Measurements from ENCODE around the gene CCR6. TPM values are rescaled to one million over a fixed set of nuclear protein-coding genes. Genes with fewer than 3 reads are reported as not detected.

Gene CCR6
- total and polyA plus RNA-seq, 2 of the 8 experiments (the other 6 are each of a cell fraction or from before 2014, with no cell fraction given), result 0.06 TPM; not detected in 1

DNA sequence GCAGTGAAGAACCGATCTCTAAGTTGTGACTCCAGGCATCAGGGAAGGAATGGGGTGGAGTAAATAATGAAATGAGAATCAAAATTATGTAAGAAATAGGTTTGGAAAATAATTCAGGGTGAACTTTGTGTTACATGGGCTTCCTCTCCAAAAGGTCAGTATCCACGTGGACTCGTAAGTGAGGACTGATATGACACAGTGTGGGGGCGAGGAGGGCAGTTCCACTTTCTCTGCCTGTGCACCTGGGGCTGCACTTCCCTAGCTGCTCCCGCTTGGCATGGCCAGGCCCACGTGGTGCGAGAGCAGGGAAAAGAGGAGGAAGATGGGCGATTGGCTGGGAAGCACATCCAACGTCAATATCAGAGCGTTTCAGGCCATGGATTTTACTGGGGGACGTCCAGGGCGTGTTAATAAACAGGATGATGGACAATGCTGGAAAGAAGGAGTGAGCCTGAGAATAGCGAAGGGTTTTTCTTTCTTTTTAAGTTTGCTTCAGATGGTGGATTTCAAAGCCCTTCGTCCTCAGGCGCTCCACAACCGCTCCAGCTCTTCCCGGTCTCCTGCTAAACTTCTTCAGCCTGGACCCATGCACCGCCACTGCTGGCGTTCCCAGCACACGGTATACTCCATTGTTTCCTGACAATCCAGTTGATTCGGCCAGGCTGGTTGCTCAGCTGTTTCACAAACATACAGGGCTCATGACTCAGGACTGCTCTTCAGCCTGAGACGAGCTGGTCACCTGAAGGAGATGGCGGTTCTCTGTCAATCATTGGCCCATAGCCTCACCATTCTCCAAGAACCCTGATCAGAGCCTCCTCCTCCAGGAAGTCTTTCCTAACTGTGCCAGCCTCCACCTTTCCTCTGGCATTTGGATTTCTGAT lies 11.8 kb downstream of the CCR6 start (continued):
- TF ChIP-seq GABPA (IDR thresholded peaks at IDR 0.05; ENCODE audit: borderline replicate concordance, insufficient read depth, low read length) (no peak), SIN3A (conservative IDR thresholded peaks at IDR 0.05 in 1 of 2, IDR thresholded peaks at IDR 0.05 in 1 of 2; ENCODE audit: low read depth in 1 of 2, low read length in 2 of 2) (no peak), EZH2 (IDR thresholded peaks at IDR 0.05; ENCODE audit: low read depth, low read length, severe bottlenecking) (no peak), SUZ12 (IDR thresholded peaks at IDR 0.05; ENCODE audit: low read length) (no peak), GTF2F1 (IDR thresholded peaks at IDR 0.05; ENCODE audit: borderline replicate concordance, low read depth, low read length) (no peak), HDAC2 (IDR thresholded peaks at IDR 0.05; ENCODE audit: borderline replicate concordance in 1 of 2, low read depth in 2 of 2, low read length in 2 of 2) (no peak), KDM1A (IDR thresholded peaks at IDR 0.05; ENCODE audit: borderline replicate concordance, low read length) (no peak)
- TF ChIP-seq, protein P1, sequence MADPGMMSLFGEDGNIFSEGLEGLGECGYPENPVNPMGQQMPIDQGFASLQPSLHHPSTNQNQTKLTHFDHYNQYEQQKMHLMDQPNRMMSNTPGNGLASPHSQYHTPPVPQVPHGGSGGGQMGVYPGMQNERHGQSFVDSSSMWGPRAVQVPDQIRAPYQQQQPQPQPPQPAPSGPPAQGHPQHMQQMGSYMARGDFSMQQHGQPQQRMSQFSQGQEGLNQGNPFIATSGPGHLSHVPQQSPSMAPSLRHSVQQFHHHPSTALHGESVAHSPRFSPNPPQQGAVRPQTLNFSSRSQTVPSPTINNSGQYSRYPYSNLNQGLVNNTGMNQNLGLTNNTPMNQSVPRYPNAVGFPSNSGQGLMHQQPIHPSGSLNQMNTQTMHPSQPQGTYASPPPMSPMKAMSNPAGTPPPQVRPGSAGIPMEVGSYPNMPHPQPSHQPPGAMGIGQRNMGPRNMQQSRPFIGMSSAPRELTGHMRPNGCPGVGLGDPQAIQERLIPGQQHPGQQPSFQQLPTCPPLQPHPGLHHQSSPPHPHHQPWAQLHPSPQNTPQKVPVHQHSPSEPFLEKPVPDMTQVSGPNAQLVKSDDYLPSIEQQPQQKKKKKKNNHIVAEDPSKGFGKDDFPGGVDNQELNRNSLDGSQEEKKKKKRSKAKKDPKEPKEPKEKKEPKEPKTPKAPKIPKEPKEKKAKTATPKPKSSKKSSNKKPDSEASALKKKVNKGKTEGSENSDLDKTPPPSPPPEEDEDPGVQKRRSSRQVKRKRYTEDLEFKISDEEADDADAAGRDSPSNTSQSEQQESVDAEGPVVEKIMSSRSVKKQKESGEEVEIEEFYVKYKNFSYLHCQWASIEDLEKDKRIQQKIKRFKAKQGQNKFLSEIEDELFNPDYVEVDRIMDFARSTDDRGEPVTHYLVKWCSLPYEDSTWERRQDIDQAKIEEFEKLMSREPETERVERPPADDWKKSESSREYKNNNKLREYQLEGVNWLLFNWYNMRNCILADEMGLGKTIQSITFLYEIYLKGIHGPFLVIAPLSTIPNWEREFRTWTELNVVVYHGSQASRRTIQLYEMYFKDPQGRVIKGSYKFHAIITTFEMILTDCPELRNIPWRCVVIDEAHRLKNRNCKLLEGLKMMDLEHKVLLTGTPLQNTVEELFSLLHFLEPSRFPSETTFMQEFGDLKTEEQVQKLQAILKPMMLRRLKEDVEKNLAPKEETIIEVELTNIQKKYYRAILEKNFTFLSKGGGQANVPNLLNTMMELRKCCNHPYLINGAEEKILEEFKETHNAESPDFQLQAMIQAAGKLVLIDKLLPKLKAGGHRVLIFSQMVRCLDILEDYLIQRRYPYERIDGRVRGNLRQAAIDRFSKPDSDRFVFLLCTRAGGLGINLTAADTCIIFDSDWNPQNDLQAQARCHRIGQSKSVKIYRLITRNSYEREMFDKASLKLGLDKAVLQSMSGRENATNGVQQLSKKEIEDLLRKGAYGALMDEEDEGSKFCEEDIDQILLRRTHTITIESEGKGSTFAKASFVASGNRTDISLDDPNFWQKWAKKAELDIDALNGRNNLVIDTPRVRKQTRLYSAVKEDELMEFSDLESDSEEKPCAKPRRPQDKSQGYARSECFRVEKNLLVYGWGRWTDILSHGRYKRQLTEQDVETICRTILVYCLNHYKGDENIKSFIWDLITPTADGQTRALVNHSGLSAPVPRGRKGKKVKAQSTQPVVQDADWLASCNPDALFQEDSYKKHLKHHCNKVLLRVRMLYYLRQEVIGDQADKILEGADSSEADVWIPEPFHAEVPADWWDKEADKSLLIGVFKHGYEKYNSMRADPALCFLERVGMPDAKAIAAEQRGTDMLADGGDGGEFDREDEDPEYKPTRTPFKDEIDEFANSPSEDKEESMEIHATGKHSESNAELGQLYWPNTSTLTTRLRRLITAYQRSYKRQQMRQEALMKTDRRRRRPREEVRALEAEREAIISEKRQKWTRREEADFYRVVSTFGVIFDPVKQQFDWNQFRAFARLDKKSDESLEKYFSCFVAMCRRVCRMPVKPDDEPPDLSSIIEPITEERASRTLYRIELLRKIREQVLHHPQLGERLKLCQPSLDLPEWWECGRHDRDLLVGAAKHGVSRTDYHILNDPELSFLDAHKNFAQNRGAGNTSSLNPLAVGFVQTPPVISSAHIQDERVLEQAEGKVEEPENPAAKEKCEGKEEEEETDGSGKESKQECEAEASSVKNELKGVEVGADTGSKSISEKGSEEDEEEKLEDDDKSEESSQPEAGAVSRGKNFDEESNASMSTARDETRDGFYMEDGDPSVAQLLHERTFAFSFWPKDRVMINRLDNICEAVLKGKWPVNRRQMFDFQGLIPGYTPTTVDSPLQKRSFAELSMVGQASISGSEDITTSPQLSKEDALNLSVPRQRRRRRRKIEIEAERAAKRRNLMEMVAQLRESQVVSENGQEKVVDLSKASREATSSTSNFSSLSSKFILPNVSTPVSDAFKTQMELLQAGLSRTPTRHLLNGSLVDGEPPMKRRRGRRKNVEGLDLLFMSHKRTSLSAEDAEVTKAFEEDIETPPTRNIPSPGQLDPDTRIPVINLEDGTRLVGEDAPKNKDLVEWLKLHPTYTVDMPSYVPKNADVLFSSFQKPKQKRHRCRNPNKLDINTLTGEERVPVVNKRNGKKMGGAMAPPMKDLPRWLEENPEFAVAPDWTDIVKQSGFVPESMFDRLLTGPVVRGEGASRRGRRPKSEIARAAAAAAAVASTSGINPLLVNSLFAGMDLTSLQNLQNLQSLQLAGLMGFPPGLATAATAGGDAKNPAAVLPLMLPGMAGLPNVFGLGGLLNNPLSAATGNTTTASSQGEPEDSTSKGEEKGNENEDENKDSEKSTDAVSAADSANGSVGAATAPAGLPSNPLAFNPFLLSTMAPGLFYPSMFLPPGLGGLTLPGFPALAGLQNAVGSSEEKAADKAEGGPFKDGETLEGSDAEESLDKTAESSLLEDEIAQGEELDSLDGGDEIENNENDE (IDR thresholded peaks at IDR 0.05; ENCODE audit: insufficient replicate concordance, low read length), result no peak

All from H1 (cell line).